Measurements from ENCODE around the gene TBX2.

The TBX2 gene

GRCh38 chr17:61369751-61370150, 29.9 kb upstream of the TBX2 start:
- DNase-seq: no peak

GRCh38 chr17:61371179-61371578, 28.5 kb upstream of the TBX2 start:
- DNase-seq: no peak

- no peak for DNase-seq
Observed at GRCh38 chr17:61371606-61372005, 28.0 kb upstream of the TBX2 start.

GRCh38 chr17:61372436-61372835, 27.2 kb upstream of the TBX2 start:
- no peak for DNase-seq

GRCh38 chr17:61376931-61377838, 22.5 kb upstream of the TBX2 start:
- no peak for DNase-seq

- DNase-seq: no peak
Observed at GRCh38 chr17:61378658-61379456, 20.8 kb upstream of the TBX2 start.

- no peak for DNase-seq
Observed at GRCh38 chr17:61379457-61380216, 20.0 kb upstream of the TBX2 start.

GRCh38 chr17:61380217-61380835, 19.3 kb upstream of the TBX2 start:
- DNase-seq: no peak

GRCh38 chr17:61380836-61381525, 18.7 kb upstream of the TBX2 start:
- DNase-seq: no peak

- no peak for DNase-seq
Observed at GRCh38 chr17:61381537-61381936, 18.1 kb upstream of the TBX2 start.

GRCh38 chr17:61382796-61383688, 16.6 kb upstream of the TBX2 start:
- no peak for DNase-seq

GRCh38 chr17:61383689-61384201, 15.9 kb upstream of the TBX2 start:
- no peak for DNase-seq

- DNase-seq: no peak
Observed at GRCh38 chr17:61384354-61384691, 15.3 kb upstream of the TBX2 start.

GRCh38 chr17:61384692-61385576, 14.7 kb upstream of the TBX2 start:
- no peak for DNase-seq

- DNase-seq: no peak
Observed at GRCh38 chr17:61385577-61386236, 13.9 kb upstream of the TBX2 start.

GRCh38 chr17:61386251-61386650, 13.4 kb upstream of the TBX2 start:
- no peak for DNase-seq

- DNase-seq: no peak
Observed at GRCh38 chr17:61387011-61387410, 12.6 kb upstream of the TBX2 start.

GRCh38 chr17:61387511-61388305, 11.9 kb upstream of the TBX2 start:
- no peak for DNase-seq

Data from NCI-H446 (cell line).